Pancreas (tissue), 10 donors: ENCODE measurements around the gene SPECC1. TPM values are rescaled to one million over a fixed set of nuclear protein-coding genes. Genes with fewer than 3 reads are reported as not detected.

Experiments used
- ATAC-seq, 4 donors: fragments of 200-7000 bp; cut with Tn5 transposase; one replicate each; pipeline versions ENCODE4 v1.8.0 to v1.9.1; 2020; ENCODE audit warnings: mild to moderate bottlenecking in 4 of 4, moderate library complexity in 4 of 4
- DNase-seq, 6 donors: peaks; one replicate each; pipeline ENCODE4 v3.0.0-alpha.2; 2020
- FAIRE-seq: peaks from 2 replicates; lab custom pipeline; 2012; peaks lifted over from hg19 to GRCh38; lab: Jason Lieb, UNC
- H3K27ac ChIP-seq, 4 donors: fragments of 200-600 bp; sonication (generic); 1 replicate in 3 of 4; 2 replicates in 1 of 4; pipeline versions ENCODE4 v1.5.0 to v1.8.0; 2020
- H3K27me3 ChIP-seq, 4 donors: fragments of 200-600 bp; one replicate each; pipeline ENCODE4 v1.8.0; 2021
- H3K36me3 ChIP-seq, 3 donors: fragments of 200-600 bp; sonication (generic) in 1 of 3; one replicate each; pipeline versions ENCODE4 v1.5.0 to v1.8.0; 2020 to 2021
- H3K4me1 ChIP-seq, 3 donors: fragments of 200-600 bp; one replicate each; pipeline ENCODE4 v1.8.0; 2021
- H3K4me3 ChIP-seq, 4 donors: fragments of 200-600 bp; sonication (generic) in 2 of 4; one replicate each; pipeline versions ENCODE4 v1.5.0 to v1.8.0; 2020 to 2021
- H3K9me3 ChIP-seq, 4 donors: fragments of 200-600 bp; one replicate each; pipeline ENCODE4 v1.8.0; 2021
- CTCF ChIP-seq, 4 donors: fragments of 200-600 bp; sonication (generic) in 3 of 4; IDR thresholded peaks; one replicate each; pipeline versions ENCODE4 v1.5.0 to v1.8.0; 2021; ENCODE audit warnings: antibody characterized with exemption in 4 of 4
- WGBS, 2 donors: extraction: QIAGEN DNeasy Blood & Tissue Kit; methylation state at CpG; one replicate each; pipeline ENCODE4 v1.1.7; 2013; 5-methylcytosine and 5-hydroxymethylcytosine counted together
- intact Hi-C, 3 donors: fragments of 100-400 bp; cut with DNase I; formaldehyde crosslinking; loops; one replicate each; pipeline versions ENCODE4 v1.11.1 to v1.14.2; 2022
- polyA plus RNA-seq, 2 donors: library from polyadenylated mRNA; stranded (reverse); fragments of 200-250 nt; gene quantifications; one replicate each; pipeline ENCODE4 v1.2.3, GENCODE V29; 2013
- total RNA-seq, 6 donors: library from RNA; stranded (reverse); fragmentation: NEBNext Ultra II Directional in 4 of 6; extraction: Animal tissue kit (Norgen Biotek cat#: 25700) in 4 of 6; gene quantifications; one replicate each; pipeline versions ENCODE4 v1.2.1 to v1.2.4, GENCODE V29; 2021 to 2023
- donor health status: healthy with polysubstance abuse.
- donor health status: DM: no; HTN: no; CAD: no; lungs with moderate emphysema.
- donor health status: DM: no; HTN: no; CAD: no.
- donor health status: control.
- donor health status: control.
- donor health status: Bipolar disorder and iron deficiency.
- donor health status: DM: yes; HTN: yes; CAD: no.
- donor health status: DM: no; HTN: no; CAD: no.
- donor health status: DM: no; HTN: no; CAD: no.
- donor health status: DM: yes; HTN: yes; CAD: no.

The SPECC1 gene
- total and polyA plus RNA-seq, 8 donors = 5.6 to 22.2 (median 8.1) TPM

- intact Hi-C loops = no loop called here
- Histone ChIP-seq H3K36me3 (no peaks in the 10 kb centered on the region), H3K9me3 (no peaks in the 10 kb centered on the region), H3K27ac (no peak overlapping the region), H3K4me1 (peaks cover 9 to 16% (median 11%) of the 10 kb centered on the region in 3 donors), H3K4me3 (no peak overlapping the region), H3K27me3 (no peaks in the 10 kb centered on the region)
- FAIRE-seq (no peak), ATAC-seq (no peak), DNase-seq (no peak)
- WGBS, 2 donors = 87 to 89% methylated on average over 10 of the region's 10 CpGs
- TF ChIP-seq CTCF (IDR thresholded peaks at IDR 0.05) = no peak
Observed at GRCh38 chr17:20200865-20201458, 191.8 kb downstream of the SPECC1 start.

DNA sequence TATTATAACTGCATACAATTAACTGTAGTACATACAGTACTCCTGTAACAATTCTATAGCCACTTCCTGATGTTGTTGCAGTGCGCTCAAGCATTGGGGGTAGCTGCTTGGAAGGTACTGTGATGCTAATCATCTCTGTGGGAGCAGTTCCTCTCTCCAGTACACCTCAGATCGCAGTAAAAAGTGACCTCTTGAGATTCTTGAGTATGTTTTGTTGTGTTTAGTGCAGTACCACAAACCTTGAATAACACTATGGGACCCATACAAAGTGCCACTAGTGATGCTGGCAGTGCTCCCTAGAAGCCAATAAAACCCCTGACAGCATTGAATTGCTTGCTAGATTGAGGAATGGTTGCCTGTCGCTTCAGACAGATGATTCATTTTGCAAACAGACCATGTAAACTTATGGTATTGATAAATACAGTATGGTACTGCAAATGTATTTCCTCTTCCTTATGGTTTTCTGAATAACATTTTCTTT, 193.0 kb downstream of the SPECC1 start:
- ATAC-seq = no peak
- WGBS, 2 donors = 77 to 89% methylated on average over 3 of the region's 3 CpGs
- no peak overlapping the region for H3K4me3 ChIP-seq
- peaks cover 8 to 19% (median 17%) of the 10 kb centered on the region in 3 donors for H3K4me1 ChIP-seq
- no peaks in the 10 kb centered on the region for H3K36me3 ChIP-seq
- intact Hi-C loops = no loop called here
- H3K27ac ChIP-seq = no peak overlapping the region
- H3K9me3 ChIP-seq = no peaks in the 10 kb centered on the region
- no peak for FAIRE-seq
- H3K27me3 ChIP-seq = no peaks in the 10 kb centered on the region
- TF ChIP-seq CTCF (IDR thresholded peaks at IDR 0.05) = no peak
- no peak for DNase-seq

- intact Hi-C loops = no loop called here
- Histone ChIP-seq H3K9me3 (no peaks in the 10 kb centered on the region), H3K27me3 (no peaks in the 10 kb centered on the region), H3K27ac (no peak overlapping the region), H3K4me3 (no peak overlapping the region), H3K36me3 (no peaks in the 10 kb centered on the region), H3K4me1 (peaks cover 0 to 15% (median 9%) of the 10 kb centered on the region in 3 donors)
- WGBS, 2 donors = 85 to 98% methylated on average over 2 of the region's 2 CpGs
- DNase-seq (no peak), ATAC-seq (no peak), FAIRE-seq (no peak)
- no peak for TF ChIP-seq CTCF (IDR thresholded peaks at IDR 0.05)
Observed at GRCh38 chr17:20203018-20203417, 193.9 kb downstream of the SPECC1 start.

- intact Hi-C loops = no loop called here
- no peak for DNase-seq
Observed at GRCh38 chr17:20203761-20204263, 194.7 kb downstream of the SPECC1 start.

More at GRCh38 chr17:20203761-20204263, 194.7 kb downstream of the SPECC1 start:
- H3K27ac ChIP-seq = no peak overlapping the region
- peaks cover 0 to 11% (median 7%) of the 10 kb centered on the region in 3 donors for H3K4me1 ChIP-seq
- no peak for TF ChIP-seq CTCF (IDR thresholded peaks at IDR 0.05)
- H3K36me3 ChIP-seq = no peaks in the 10 kb centered on the region
- H3K9me3 ChIP-seq = no peaks in the 10 kb centered on the region
- FAIRE-seq = no peak
- WGBS, 2 donors = 94 to 95% methylated on average over 3 of the region's 3 CpGs
- H3K27me3 ChIP-seq = no peaks in the 10 kb centered on the region
- H3K4me3 ChIP-seq = no peak overlapping the region
- no peak for ATAC-seq
